Measurements from ENCODE around the gene CACNA2D3.

The CACNA2D3 gene

DNA sequence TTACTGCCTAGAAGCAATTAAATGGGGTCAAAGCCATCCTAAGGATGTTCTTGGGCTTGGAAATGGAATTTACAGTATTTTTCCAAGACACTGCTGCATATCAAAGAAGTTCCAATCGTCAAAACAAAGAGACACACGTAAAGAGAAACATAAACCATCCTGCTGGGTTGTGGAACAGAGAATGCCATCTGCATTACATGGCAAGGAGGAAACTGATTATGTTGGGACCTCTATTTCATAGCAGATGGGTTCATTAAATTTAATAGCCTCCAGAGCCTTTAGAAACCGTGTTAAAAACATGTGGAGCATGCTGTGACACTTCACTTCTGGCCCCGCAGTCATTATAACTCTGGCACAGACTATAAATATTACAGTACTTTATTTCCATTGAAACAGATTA lies 650.9 kb downstream of the CACNA2D3 start:
- no peak for DNase-seq

DNA sequence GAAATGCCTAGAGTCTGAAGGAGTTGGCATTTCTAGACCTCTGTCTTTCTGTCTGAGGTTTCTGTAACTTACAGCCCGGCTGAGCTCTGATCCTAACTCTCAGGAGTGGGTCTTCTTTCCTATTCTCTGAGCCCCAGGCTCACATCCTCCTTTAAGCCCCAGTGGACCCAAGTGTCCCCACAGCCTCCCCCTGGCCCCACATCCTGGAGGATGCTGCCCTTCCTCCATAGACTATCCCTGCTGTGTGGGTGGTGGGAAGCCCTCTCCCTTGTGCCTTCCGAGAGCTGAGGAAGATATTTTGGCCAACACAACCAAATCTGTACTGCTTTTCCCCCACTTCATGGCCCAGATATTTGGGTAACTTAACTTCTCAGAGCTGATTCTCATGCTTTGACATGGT lies 654.2 kb downstream of the CACNA2D3 start:
- DNase-seq: no peak

- DNase-seq: no peak
Observed at GRCh38 chr3:54777141-54777540, 654.8 kb downstream of the CACNA2D3 start.

GRCh38 chr3:54780336-54780735 lies 658.0 kb downstream of the CACNA2D3 start:
- DNase-seq: no peak

DNA sequence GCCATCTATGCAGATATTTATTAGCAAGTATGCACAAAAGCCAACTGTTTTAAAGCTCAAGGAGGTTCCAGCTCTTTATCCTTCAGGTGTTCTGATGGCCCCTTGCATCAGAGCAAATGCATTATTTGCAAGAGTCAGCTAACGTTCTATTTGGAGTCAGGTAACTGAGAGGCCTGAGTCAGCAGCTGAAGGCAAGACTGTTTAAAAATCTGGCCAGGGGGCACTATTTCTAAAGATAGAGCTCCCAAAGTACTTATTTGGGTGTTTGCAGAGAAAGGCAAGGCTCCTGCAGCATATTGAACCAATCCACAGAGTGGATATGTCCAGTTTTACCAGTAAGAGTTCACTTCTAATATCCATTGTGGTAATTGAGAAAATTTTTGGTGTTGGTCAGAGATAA lies 659.4 kb downstream of the CACNA2D3 start:
- no peak for DNase-seq

DNA sequence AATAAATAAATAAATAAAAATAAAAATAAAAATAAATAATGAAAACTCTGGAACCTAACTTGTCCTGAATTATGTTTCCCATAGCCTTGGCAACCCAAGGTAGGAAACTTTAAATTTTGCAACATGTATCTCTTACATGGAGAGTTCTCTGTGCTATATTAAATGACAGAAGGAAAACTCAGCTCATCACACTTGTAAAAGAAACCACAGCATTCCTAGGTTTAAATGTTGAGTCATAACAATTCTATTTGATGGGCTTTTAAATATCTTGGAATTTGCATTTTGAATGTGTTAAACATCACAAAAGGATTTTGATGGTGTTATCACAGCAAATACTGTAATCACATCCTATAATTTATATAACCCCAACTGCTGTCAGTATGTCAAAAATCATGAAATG lies 661.3 kb downstream of the CACNA2D3 start:
- no peak for DNase-seq

- no peak for DNase-seq
Observed at GRCh38 chr3:54784021-54784420, 661.7 kb downstream of the CACNA2D3 start.

DNA sequence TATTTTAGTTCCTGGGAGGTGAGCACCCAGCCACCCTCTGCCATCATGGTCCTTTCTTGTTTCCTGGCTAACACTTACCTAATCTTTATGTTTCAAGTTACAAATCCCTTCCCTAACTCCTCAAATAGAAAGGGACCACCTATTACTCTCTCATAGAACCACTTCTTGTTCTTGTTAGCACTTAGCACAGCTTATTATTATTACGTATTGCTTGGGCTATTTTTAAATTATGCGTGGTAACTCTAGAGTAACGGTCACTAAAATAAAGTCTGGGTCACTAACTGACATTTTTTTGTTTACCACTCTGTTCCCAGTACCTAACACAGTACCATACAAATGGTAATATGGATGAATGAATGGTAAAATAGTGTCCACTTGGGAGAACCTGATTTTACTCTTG lies 663.6 kb downstream of the CACNA2D3 start:
- no peak for DNase-seq

- DNase-seq: no peak
Observed at GRCh38 chr3:54790051-54790450, 667.7 kb downstream of the CACNA2D3 start.

- DNase-seq: no peak
Observed at GRCh38 chr3:54791501-54792156, 669.3 kb downstream of the CACNA2D3 start.

GRCh38 chr3:54792584-54792983 lies 670.2 kb downstream of the CACNA2D3 start:
- DNase-seq: no peak

DNA sequence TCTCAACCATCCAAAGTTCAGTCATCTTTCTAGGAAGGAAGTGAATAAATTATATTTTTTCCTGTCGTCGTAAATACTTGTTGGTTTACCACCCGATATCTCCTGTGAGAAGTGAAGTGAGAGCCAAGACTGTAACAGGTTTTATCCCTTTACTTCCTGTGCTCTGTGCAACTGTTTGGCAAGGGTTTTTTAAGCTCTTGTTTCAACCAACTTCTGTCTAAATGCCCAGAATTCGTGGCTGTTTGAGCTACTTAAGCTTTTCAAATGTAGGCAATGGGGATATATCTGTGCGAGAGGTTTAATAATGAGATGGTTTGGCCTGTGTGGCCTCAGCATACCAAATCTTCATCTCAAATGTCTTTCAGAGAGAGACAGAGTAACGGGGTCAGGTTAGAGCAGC lies 670.8 kb downstream of the CACNA2D3 start:
- no peak for DNase-seq

DNA sequence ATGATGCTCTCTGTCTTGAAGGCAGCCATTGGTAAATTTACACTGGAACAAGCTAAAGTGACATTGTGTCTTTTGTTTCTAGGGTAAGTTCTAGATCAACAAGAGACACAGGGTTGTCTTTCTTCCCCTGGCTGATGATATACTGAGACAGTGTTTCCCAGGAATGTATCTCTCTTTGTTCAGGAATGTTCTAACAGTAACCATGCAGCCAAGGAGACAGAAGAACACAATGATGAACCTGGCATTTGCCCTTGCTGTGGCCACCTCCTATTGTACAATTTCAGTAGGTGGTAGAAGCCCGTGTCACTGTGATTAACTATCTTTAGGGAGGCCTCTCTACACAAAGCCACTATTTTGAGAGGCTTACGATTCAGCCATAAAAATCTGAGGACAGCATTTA lies 674.8 kb downstream of the CACNA2D3 start:
- no peak for DNase-seq

GRCh38 chr3:54800478-54800877 lies 678.1 kb downstream of the CACNA2D3 start:
- DNase-seq: no peak

- DNase-seq: no peak
Observed at GRCh38 chr3:54801977-54802376, 679.6 kb downstream of the CACNA2D3 start.

DNA sequence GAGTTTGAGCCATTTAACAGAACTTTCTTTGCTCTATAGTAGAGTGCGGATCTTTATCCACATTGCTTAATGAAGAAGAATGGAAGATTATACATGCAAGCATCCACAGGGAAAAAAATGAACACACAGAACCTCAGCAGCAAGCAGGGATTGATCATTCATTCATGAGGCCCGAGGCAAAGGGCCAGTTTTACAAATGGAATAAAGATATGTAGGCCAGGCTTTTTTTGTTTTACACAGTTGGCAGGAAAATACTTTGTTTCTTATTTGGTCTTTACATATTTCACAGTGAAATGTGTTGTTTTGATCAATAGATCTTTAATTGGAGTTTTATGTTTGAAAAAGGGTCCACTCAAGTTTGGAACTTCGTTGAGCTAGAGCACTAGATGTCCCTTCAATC lies 688.0 kb downstream of the CACNA2D3 start:
- DNase-seq: no peak

GRCh38 chr3:54814224-54814623 lies 691.9 kb downstream of the CACNA2D3 start:
- DNase-seq: no peak

- DNase-seq: no peak
Observed at GRCh38 chr3:54817628-54818027, 695.3 kb downstream of the CACNA2D3 start.

DNA sequence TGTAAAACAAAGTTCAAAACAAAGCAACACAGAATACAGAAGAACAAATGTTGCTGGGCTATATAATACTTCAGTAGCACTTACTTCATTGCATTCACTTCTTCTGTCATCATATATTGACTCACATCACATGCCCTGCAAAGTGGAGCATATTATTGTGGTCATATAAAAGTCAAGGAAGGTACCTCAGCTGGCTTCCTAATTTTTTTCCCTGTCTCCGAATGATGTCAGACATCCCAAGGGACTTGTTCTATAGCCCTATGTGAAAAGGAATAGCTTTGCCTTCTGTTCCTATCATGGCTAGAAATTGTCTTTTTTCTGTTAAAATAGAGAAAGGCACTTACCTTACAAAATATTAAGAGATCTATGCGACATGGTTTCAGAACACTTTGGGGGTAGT lies 696.1 kb downstream of the CACNA2D3 start:
- no peak for DNase-seq

- DNase-seq: no peak
Observed at GRCh38 chr3:54818942-54819341, 696.6 kb downstream of the CACNA2D3 start.

GRCh38 chr3:54819946-54820345 lies 697.6 kb downstream of the CACNA2D3 start:
- no peak for DNase-seq

GRCh38 chr3:54822206-54822605 lies 699.9 kb downstream of the CACNA2D3 start:
- no peak for DNase-seq

DNA sequence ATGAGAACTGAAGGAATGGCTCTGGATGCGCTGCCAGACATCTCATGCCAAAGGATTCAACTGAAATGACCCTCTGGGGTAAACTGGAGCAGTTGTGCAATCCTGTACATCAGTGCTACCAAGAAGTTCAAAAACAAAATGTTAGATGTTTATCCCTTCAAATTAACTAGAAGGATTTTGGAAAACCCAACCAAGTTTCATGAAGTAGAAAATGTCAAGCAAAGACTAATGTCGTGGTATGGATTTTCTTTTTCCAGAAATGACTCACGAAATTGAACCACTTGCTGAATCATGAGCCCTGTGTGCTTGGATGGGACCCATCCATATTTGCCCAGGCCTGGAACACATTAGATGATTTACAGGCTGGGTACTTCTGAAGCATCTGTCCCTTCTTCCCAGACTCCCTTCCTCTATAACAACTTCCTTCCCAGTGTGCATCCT lies 703.9 kb downstream of the CACNA2D3 start:
- DNase-seq: no peak

DNA sequence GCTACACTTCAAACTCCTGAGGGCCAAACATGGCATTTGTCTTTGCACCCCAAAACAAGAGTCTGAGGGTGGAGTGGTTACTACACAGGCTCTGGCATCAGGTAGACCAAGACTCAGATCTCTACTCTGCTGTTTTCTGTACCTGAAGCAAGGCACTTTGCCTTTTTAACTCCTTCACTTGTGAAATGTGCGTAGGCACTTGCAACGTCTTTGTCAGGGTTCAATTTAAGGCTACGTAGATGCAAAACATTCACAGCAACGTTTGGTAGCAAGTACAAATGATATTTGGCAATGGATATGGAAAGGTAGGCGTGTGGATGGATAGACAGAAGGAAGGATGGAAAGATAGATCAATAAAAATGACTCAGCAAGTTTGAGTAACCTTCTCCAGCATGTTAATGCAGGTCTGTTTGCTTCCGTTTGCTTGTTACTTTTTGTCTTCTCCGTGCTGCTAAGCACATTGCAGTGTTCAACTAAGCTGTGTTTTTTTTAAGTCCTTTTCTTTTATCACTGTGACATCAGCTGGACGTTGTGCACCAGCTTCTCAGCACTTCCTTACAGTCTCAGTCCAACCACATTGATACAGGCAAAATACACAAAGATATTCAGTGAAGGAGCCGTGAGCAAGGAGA lies 704.8 kb downstream of the CACNA2D3 start:
- no peak for DNase-seq

- DNase-seq: no peak
Observed at GRCh38 chr3:54827776-54828175, 705.4 kb downstream of the CACNA2D3 start.
